Measurements from ENCODE around the gene TMEM158. TPM values are rescaled to one million over a fixed set of nuclear protein-coding genes. Genes with fewer than 3 reads are reported as not detected.

Gene TMEM158
- total and polyA plus RNA-seq, 11 donors: 0.31 to 3.3 (median 0.58) TPM

DNA sequence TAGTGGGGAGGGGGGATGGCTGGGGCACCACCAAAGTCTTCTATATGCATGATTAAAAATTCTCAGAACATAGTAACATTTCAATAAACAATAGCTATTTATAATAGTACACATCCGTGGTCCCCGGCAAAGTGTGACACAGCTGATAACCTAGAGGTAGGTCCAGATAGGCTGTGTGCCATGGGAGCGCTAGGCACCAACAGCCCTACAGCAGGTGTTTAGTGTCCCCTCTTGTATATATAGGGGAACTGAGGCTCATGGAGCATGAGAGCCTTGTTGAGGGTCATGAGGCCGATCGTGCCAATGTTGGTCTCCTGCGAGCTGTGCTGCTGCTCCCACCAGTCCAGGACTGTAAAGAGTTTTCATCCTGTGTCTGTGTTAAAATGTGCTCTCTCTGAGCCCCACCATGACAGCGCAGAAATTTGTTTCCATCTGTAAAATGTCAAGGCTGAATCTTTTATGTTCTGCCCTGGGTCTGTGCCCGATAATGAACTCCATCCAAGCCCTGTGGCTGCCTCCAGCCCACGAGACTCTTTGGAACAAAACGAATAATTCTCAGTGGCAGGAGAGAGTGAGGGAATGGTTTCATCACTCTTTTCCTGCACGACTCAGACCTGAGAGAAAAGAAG is 14.5 kb downstream of the TMEM158 start:
- DNase-seq: no peak
- intact Hi-C loops (cut with DNase I): loop anchor here in 6 of 10 donors (2.0 to 10.0 kb wide), 5 partner anchors 169 to 291 kb away; no protein-coding TSS in a partner anchor
- ATAC-seq: no peak
- WGBS, 4 donors: 64 to 68% (median 64%) methylated on average over 11 of the region's 11 CpGs
- Histone ChIP-seq H3K4me3 (no peak overlapping the region), H3K27ac (peak overlapping the region in 1 of 12 donors; percentile 69), H3K27me3 (peaks cover 0 to 2% (median 0%) of the 10 kb centered on the region in 9 donors), H3K36me3 (no peaks in the 10 kb centered on the region), H3K4me1 (peaks cover 0 to 9% (median 0%) of the 10 kb centered on the region in 12 donors), H3K9me3 (no peaks in the 10 kb centered on the region)
- no peak for TF ChIP-seq POLR2A (IDR thresholded peaks at IDR 0.05)
- TF ChIP-seq, protein P1, sequence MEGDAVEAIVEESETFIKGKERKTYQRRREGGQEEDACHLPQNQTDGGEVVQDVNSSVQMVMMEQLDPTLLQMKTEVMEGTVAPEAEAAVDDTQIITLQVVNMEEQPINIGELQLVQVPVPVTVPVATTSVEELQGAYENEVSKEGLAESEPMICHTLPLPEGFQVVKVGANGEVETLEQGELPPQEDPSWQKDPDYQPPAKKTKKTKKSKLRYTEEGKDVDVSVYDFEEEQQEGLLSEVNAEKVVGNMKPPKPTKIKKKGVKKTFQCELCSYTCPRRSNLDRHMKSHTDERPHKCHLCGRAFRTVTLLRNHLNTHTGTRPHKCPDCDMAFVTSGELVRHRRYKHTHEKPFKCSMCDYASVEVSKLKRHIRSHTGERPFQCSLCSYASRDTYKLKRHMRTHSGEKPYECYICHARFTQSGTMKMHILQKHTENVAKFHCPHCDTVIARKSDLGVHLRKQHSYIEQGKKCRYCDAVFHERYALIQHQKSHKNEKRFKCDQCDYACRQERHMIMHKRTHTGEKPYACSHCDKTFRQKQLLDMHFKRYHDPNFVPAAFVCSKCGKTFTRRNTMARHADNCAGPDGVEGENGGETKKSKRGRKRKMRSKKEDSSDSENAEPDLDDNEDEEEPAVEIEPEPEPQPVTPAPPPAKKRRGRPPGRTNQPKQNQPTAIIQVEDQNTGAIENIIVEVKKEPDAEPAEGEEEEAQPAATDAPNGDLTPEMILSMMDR (IDR thresholded peaks at IDR 0.05): no peak

DNA sequence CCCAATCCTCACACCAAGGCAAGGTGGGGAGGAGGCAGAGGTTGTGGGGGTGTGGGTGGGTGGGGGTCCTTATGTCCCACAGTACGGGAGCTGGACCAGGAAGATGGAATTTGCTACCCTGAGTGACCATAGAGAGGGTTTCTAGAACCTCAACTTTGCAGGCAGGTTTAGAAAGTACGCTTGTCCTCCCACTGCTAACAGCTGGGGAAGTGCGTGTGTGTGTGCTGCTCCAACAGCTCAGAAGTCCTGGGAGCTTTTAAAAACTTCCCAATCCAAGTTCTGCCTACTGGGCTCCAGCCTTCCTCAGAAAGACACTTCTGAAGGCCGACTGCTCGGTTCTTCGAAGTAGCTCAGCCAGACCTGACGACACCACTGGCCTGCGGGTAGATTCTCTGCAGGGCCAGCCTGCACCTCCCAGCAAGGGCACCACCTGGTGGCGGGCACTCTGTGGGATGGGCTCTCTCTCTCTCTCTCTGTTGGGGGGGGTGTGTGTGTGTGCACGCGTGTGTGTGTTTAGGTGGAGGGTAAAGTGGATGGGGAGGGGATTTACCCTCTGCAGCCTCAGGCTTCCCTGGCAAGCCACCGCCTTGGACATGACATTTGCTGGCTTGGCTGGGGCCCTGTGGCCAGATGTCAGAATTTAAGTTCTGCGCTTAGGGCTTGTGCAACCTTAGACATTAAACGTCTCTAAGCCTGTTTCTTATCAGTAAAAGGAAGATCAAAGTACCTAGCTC is 15.6 kb downstream of the TMEM158 start:
- Histone ChIP-seq H3K4me3 (no peak overlapping the region), H3K27ac (peak overlapping the region in 1 of 12 donors; percentile 69), H3K4me1 (peaks cover 0 to 9% (median 0%) of the 10 kb centered on the region in 12 donors), H3K9me3 (no peaks in the 10 kb centered on the region), H3K27me3 (peaks cover 0 to 2% (median 0%) of the 10 kb centered on the region in 9 donors), H3K36me3 (no peaks in the 10 kb centered on the region)
- intact Hi-C loops (cut with DNase I): loop anchor here in 9 of 10 donors (1.0 to 10.0 kb wide), 8 partner anchors 168 to 292 kb away; no protein-coding TSS in a partner anchor
- ATAC-seq (peak; percentile 81 to 98 (median 96)), DNase-seq (peak; percentile 77 to 91 (median 87))
- TF ChIP-seq, protein P1 (IDR thresholded peaks at IDR 0.05): peak; percentile 48 to 77 (median 67)
- TF ChIP-seq POLR2A (IDR thresholded peaks at IDR 0.05): no peak
- 18 to 28% (median 23%) methylated on average over 14 of the region's 14 CpGs for WGBS, 4 donors

DNA sequence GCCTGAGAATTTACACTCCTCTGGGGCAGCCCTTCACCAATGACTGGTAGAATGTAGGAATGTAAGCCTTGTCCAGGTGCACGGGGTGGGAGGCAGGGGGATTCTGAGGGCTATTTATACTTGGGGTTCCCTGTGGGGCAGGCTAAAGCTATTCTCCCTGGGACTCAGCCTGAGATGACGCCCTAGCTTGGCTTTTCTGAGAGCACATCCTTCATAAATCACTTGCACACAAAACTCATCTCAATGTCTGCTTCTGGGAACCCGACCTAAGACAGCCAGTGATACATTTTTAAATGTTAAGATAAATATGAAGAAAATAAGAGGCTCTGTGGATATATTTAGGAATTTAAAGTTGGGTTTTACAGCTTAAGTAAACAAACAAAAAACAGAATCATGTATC is 16.6 kb downstream of the TMEM158 start:
- peaks cover 0 to 2% (median 0%) of the 10 kb centered on the region in 9 donors for H3K27me3 ChIP-seq
- TF ChIP-seq, protein P1 (IDR thresholded peaks at IDR 0.05): no peak
- no peak for TF ChIP-seq POLR2A (IDR thresholded peaks at IDR 0.05)
- H3K9me3 ChIP-seq: no peaks in the 10 kb centered on the region
- 65 to 79% (median 74%) methylated on average over 3 of the region's 3 CpGs for WGBS, 4 donors
- no peak overlapping the region for H3K4me3 ChIP-seq
- H3K27ac ChIP-seq: no peak overlapping the region
- peaks cover 0 to 9% (median 0%) of the 10 kb centered on the region in 12 donors for H3K4me1 ChIP-seq
- intact Hi-C loops (cut with DNase I): loop anchor here in 2 of 10 donors (2.0 to 5.0 kb wide), 2 partner anchors 152 to 169 kb away; no protein-coding TSS in a partner anchor
- ATAC-seq: no peak
- no peak for DNase-seq
- no peaks in the 10 kb centered on the region for H3K36me3 ChIP-seq

DNA sequence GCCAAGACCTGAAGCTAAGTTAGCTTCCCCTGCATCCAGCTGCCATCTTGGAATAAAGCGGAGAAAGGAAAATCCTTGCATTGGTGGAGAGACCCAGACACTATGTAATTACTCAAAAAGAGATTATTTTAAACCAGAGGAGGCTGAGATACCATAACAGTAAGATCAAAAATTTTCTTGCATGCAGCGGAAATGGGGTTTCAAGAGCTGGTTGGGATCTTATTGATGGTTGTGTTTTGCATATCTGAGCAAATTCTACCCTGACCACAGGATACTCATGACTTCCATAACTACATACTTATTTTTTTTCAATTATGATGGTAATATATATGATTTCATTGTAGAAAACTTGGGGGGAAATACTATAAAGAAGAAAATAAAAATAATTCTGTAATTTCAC is 17.5 kb downstream of the TMEM158 start:
- Histone ChIP-seq H3K36me3 (no peaks in the 10 kb centered on the region), H3K4me1 (peaks cover 0 to 9% (median 0%) of the 10 kb centered on the region in 12 donors), H3K27ac (no peak overlapping the region), H3K27me3 (peaks cover 0 to 2% (median 0%) of the 10 kb centered on the region in 9 donors), H3K4me3 (no peak overlapping the region), H3K9me3 (no peaks in the 10 kb centered on the region)
- DNase-seq: no peak
- no peak for TF ChIP-seq POLR2A (IDR thresholded peaks at IDR 0.05)
- TF ChIP-seq, protein P1 (IDR thresholded peaks at IDR 0.05): no peak
- WGBS, 4 donors: 93 to 98% (median 96%) methylated on average over 2 of the region's 2 CpGs
- intact Hi-C loops (cut with DNase I): loop anchor here in 2 of 10 donors (2.0 to 5.0 kb wide), 2 partner anchors 151 to 168 kb away; no protein-coding TSS in a partner anchor
- ATAC-seq: no peak

All from heart left ventricle (tissue), 16 donors.